Activated gamma-delta T cell treated with Interleukin-2 at 50 U/mL for 16 hours (primary cell): ENCODE data around the gene GTF2H2.
"Not testable (repeated sequence)": the region's sequence is repeated elsewhere in the genome, so short reads cannot be mapped to it uniquely, and the experiment has no call there.

Experiments
- DNase-seq: peaks from one replicate; pipeline ENCODE4 v3.0.0-alpha.2; 2020

The GTF2H2 gene

DNA sequence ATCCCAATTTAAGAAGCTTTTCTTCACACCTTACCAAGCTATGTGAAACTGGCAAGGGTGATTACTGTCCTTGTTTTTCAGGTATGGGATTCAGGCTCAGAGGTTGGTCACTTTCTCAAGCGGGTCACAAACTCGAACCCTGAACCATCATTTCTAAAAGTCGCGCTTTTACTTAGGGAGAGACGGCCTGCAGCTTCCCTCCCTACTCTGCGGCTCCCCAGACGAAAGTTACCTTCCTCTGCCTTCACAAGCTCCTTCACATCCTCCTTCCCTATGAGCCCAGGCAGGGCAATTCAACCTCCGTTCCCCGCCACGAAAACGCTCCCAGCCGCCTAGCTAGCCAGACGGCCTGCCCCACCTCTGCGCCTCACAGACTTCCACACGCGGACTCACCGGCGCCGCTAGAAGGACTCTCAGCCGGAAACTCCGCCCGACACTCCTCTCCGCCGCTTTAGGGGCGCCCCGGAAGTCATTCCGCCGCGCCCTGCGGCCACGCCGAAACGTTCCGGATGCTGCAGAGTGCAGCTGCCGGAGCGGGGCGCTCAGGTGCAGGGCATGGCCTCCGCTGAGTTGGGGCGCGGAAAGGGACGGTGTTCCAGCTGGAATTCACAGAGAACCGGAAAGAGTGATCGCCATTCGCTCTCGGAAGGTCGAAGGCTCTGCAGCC is at the start of gene GTF2H2:
Gene GTF2H2 (minus strand): TSS at position 415 of the 667 bp plus-strand sequence. CDS start 4,913 bp downstream, outside the sequence.
- not testable (repeated sequence) for DNase-seq

DNA sequence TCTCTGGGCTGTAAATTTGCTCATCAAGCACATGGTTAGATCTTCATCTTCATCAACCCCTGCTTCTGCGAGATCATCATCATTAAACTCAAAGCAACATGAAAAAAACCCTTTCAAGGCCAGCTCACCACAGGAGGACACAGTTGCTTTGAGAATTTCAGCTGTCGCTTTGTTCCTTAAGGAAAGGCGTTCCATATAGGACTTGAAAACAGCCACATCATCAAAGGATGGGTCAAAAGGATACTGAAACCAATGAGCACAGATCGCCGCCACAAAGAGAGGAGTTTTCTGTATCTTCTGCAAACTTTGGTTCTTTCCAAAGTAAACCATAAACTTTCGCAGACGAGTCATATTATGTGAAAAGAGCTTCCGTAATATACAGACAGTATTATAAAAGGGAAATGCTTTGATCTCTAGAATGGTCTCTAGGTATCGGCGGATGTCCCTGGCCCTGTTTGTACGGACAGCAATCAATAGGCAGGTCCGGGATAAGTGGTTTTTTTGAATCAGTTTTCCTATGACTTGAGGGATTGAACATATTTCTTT is 42.3 kb upstream of the GTF2H2 start:
- not testable (repeated sequence) for DNase-seq

DNA sequence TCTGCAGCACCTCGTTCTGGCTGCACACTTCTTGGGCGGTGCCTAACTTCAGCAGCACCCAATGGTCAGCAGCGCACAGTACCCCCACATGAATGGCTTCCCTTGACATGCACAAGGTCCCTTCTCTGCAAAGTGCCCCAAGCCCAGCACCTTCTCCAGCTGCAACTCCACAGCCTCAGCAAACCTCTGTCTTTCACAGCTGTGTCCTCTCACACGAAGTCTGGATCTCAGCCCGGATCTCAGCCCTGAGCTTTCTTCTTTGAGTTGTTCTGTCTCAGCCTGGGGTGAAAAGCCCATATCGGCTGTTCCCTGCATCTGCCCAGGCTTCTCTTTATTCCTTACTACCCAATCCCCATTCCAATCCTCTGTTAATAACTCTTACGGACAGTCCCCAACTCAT is 32.5 kb upstream of the GTF2H2 start:
- not testable (repeated sequence) for DNase-seq

DNA sequence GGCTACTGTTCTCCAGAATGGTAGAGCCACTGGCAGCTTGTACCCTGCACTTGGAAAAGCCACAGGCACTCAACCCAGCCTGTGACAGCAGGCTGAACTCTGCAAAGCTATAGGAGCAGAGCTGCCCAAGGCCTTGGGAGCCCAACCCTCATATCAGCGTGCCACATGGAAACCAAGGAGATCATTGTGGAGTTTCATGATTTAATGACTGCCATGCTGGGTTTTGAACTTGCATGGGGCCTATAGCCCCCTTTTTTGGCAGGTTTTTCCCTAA is 30.4 kb upstream of the GTF2H2 start:
- not testable (repeated sequence) for DNase-seq

DNA sequence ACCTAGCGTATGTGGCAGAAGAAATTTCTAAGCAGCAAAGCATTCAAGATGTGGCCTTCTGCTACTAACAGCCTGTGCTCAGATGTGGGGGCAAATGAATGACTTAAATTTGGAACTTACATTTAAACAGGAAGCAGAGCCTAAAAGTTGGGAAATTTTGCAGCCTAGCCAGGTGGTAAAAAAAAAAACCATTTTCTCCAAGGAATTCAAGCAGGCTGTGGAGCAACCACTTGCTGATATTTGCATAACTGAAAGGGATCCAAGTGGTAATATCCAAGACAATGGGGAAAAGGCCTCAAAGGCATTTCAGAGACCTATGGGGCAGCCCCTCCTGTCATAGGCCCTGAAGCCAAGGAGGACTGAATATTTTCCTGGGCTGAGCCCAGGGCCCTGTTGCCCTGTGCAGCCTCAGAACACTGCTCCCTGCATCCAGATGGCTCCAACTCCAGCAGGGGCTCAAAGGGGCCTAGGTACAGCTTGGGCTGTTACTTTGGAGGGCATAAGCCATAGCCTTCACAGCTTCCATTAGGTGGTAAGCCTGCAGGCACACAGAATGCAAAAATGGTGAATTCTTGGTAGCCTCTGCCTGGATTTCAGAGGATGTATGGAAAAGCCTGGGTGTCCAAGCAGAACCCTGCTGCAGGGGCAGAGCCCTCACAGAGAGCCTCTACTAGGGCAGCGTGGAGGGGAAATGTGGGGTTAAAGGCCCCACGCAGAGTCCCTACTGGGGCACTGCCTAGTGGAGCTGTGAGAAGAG is 29.9 kb upstream of the GTF2H2 start:
- not testable (repeated sequence) for DNase-seq

DNA sequence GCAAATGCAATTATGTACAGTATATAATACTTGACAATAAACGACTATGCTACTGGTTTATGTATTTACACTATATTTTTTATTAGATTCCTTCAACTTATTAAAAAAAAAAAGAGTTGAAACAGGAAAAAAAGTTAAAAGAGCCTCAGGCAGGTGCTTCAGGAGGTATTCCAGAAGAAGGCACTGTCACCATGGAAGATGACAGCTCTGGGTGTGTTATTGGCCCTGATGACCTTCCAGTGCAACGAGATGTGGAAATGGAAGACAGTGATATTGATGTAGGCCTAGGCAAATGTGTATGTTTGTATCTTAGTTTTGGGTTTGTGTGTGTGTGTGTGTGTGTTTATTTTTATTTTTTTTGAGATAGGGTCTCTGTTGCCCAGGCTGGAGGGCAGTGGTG is 22.3 kb upstream of the GTF2H2 start:
- not testable (repeated sequence) for DNase-seq

DNA sequence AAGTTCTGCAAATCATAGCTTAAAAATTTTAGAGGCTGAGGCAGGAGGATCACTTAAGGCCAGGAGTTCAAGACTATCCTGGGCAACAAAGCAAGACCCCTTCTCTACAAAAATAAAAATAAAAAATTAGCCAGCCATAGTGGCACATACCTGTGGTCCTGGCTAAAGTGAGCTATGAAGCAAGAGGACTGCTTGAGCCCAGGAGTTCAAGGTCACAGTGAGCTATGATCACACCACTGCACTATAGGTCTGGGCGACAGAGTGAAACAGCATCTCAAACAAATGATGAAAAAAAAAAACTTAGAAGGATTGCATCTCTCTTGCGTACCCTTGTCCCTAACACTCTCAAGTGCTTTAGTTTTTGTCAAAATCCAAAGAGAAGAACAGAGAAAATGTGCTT is 21.3 kb upstream of the GTF2H2 start:
- not testable (repeated sequence) for DNase-seq

DNA sequence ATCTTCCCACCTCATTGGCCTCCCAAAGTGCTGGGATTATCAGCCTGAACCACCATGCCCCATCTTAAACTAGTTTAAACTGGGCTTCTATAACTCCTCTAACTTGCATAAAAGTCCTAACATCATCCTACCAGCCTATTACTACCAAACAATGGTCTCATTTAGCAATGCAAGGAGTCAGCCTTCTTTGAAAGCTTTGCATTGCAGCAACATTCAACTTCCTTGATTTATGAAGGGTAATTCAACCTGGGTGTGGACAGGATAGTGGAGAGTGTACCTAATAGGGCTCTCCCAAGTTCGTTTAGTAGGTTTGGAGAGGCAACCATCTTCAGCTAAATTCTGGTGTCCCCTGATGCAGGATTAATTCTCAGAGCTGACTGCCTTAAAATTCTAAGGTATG is 18.7 kb upstream of the GTF2H2 start:
- not testable (repeated sequence) for DNase-seq

DNA sequence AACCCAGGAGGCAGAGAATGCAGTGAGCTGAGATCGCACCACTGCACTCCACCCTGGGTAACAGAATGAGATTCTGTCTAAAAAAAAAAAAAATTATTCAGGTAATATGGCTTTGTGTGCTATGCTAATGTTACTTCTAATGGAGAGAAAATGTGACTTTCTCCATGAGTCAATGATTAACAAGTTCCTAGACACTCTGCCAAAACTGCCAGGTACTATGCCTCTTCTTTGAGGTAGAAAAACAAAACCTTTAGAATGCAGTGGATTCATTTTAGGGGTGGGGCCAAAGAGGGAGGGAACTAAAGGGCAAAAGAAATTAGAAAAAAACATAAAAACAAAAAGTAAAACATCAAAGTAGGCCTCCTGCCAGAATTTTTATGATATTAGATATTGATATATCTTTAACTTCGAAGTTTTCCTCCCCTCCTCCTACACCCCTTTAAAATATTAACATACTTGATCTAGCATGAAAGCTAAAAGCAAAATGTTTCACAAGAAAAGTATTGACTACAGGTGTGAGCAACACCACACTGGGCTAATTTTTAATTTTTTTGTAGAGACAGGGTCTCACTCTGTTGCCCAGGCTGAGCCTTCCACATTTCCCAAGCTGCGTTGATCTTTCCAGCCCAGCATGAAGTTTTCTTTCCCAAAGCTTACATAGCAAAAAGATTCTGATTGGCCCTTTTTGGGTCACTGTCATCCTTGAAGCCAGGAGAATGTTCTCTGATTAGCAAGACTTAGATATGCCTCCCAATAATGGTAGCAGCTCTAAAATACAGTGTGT is 17.0 kb upstream of the GTF2H2 start:
- DNase-seq = not testable (repeated sequence)

DNA sequence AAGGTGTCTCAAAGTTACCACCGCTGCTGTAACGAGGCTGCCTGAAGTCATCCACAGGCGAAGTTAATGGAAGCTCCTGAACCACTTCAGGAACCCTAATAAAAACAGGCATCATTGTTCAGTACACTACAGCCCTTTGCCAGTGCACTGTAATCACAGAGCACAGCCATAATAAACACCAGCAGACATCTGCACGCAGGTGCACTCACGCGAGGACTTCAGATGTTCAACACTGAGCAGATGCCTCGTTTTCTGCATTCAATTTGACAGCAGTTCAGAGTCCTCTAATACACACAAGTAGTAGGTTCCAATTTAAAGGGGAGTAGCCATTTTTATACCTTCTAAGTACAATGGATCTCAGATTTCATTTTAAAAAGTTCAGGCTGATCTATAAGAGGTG is 15.4 kb upstream of the GTF2H2 start:
- DNase-seq = not testable (repeated sequence)

DNA sequence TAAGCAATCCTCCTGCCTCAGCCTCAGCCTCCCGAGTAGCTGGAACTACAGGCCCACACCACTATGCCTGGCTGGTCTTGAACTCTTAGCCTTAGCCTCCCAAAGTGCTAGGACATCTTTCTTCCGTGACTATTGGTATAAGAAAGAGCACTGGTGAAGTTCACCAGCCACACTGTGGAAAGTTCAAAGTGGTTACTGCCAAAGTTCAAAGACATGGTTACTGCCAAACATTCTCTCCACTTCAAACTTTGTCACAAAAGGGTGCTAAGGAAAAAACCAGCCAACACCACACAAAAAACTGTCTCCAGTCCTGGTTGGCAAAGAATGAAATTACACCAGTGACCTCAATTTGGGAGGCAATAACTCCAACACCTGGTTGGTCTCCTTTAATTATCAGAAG is 14.9 kb upstream of the GTF2H2 start:
- DNase-seq = not testable (repeated sequence)

DNA sequence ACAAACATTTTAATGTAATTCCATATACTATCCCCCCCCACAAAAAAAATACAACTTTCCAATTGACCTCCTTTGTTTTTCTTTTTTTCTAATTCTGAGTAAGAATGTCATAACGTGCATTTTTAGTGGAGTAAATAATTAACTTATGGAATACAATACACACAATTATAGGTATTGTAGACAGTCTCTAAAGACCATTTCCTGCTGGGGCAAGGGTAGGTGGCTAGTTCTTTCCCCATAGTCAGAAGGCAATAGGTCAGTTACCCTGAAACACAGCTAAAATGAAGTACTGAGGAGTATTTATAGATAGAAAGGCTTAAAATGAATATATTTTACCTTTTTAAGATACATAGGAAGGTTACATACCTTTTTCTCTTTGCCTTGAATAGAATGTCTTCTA is 6.2 kb downstream of the GTF2H2 start:
- not testable (repeated sequence) for DNase-seq

DNA sequence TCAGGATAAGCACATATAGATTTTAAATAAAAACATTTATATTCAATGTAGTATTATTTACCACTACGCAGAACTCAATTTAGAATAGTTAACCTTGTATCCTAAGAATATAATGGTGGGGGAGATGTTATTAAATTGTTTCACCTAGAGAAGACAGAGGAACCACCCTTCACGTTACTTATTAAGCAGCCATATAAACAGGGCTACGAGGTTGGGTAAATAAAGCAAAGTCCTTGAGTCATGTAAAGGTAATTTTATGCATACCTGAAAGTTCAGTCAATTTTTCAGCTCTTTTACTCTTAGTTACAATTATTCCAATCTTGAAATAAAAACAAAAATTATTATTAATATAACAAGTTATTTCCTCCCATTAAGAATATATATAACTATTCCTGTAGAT is 8.1 kb downstream of the GTF2H2 start:
- DNase-seq = not testable (repeated sequence)

DNA sequence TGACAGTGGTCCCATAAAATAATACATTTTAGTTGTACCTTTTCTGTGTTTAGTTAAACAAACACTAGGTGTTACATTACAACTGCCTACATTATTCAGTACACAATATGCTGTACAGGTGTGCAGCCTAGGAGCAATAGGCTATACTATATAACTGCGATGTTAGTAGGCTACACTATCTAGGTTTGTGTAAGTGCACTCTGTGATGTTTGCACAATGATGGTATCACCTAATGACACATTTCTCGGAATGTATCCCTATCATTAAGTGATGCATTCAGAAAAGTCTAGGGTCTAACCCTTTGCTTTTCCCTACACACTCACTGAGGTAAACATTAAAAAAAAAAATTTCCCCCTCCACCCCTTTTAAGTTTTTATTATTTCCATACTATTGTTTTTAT is 22.7 kb downstream of the GTF2H2 start:
- DNase-seq = not testable (repeated sequence)

DNA sequence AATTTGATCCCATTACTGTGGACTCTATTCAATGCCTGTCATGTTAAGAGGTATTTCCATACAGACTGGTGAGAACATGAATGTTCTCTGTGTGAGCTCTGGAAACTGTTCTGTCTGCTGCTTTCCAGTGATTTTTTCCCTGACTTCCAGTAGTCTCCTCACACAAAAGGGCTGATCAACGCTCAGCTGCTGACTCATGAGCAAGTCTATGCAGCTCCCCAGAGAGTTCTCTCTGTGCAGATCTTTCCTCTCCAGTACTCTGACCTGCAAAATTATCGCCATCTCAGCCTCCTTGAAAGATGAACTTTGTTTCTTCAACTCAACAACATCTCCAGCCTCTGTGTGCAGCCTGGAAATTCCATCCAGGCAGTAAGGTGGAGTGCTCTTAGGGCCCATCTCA is 23.3 kb downstream of the GTF2H2 start:
- not testable (repeated sequence) for DNase-seq

DNA sequence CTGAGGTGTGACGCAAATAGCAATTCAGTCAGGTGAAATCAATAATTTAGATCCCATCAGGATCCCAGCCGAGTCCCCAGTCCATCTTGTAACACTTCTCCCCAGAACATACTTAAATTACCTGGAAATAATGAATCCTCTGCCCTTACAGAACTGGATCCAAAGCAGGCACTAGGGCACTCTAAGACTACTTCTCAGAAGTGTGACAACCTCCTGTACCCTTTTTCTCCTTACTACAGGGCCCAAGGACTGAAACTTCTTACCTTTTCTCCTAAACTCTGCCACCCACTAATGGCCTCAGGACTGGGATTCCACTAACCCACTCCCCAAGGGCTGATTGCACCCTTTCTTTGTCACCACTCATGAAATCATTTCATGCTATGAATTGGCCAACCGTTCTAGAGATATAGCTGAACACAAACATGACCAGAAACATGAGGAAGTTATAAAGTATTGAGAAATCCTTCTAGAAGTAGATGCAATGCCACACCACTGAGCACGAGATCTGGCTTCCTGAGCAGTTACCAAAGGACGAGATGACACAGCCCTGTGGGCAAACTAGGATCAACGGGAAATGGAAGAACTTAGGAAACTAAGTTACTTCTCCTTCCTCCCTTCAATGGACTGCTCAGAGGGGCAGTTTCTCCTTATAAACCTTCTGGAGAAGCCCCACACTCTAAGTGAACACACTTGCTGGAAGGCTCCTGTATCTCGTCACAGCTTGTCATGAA is 36.3 kb downstream of the GTF2H2 start:
- DNase-seq = not testable (repeated sequence)

DNA sequence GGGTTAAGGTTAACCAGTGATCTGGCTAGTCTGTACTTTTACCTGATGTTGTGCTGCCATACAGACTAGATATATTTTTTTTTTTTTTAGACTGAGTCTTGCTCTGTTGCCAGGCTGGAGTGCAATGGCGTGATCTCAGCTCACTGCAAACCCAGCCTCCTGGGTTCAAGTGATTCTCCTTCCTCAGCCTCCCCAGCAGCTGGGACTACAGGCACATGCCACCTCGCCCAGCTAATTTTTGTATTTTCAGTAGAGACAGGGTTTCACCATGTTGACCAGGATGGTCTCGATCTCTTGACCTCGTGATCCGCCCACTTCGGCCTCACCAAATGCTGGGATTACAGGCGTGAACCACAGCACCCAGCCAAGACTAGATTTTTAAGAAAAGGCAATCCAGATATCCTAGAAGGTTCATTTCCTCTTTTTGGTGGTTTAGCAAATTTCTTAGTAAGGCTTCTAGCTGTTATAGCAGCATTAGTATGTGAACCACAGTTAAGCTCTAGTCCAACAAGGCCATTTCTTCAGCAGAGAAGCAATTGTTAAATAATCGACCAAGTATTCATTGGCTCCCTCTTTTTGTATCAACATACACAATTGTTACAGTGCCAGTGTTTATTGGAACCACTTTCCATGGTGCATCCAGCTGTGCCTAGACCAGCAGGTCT is 42.1 kb downstream of the GTF2H2 start, which contains the start of gene NAIP:
Gene NAIP (minus strand): TSS at position 51 of the 665 bp plus-strand sequence. CDS start 12,424 bp downstream, outside the sequence.
- not testable (repeated sequence) for DNase-seq

DNA sequence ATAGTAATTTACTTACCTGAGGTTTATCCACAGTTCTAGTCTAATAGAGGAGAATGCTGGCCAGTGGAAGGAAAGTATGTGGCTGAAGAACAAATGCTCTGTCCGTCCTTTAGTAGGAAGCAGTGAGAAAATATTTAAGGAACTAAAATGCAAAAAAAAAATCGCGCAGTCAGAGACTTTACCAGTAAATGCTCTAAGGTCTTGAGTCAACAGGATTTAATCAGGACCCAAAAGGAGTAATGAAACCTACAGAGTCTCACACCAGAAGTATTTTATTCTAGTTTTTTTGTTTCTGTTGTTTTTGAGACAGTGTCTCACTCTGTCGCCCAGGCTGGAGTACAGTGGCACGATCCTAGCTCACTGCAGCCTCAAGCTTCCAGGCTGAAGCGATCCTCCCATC is 46.8 kb downstream of the GTF2H2 start:
- not testable (repeated sequence) for DNase-seq

DNA sequence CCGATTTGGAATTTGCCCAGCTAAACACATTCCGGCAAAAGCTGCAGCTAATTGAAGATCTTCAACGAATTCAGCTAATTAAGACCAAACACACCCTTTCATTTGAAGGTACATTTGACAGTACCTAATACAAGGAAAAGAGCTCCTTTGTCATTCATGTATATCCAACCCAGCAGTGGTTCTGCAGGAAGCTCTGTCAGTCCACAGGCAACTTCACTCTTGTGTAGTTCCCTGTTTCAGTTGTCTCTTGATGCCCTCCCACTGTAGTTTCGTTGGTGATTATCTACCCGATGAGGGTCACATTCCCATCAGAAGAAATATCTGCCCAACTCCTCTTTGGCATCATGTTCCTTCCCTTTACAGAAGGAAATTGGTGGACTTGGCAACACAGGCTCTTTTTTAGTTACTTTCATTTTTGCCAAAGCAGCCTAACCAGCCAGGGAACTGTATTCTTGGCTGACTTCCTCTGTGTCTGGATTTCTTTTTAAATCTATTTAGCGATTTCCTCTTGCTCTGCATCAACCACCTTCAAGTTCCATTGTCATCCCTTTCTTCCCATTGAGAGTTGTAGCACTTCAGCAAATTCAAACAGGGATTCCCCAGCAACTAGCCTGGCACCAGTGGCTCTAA is 49.0 kb downstream of the GTF2H2 start:
- DNase-seq = not testable (repeated sequence)

DNA sequence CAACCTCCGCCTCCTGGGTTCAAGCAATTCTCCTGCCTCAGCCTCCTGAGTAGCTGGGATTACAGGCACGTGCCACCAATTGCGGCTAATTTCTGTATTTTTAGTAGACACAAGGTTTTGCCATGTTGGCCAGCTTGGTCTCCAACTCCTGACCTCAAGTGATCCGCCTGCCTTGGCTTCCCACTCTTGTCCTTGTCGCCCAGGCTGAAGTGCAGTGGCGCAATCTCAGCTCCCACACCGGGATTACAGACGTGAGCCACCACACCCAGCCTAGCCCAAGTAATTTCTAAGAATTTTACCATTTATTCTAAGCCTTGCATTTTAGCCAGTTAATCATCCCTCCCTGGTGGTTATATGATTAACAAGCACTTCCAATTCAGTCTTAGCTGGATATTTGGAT is 53.3 kb downstream of the GTF2H2 start:
- no peak for DNase-seq

DNA sequence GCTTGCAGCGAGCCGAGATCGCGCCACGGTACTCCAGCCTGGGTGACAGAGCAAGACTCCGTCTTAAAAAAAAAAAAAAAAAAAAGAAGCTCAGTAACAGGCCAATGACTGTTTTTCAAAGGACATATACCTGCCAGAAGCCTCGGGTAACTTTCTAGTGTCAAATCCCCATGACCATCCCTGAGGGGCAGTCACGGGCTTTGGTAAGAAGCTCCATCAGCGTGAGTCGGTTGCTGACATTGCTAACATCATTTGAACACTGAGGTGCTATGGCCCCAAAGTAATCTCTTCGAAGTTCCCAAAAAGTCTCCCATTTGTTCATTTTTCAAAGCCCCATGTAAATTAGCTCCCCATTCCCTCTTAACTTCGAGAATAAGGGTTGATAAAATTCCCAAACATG is 53.9 kb downstream of the GTF2H2 start:
- no peak for DNase-seq
